CD4-positive, alpha-beta T cell (primary cell): ENCODE measurements around the gene SGIP1. TPM values are rescaled to one million over a fixed set of nuclear protein-coding genes. Genes with fewer than 3 reads are reported as not detected.

ENCODE experiments used
- ATAC-seq: fragments of 200-7000 bp; cut with Tn5 transposase; one replicate; pipeline ENCODE4 v1.10.0; 2022; ENCODE audit warnings: mild to moderate bottlenecking; ENCODE audit not compliant: poor library complexity
- CTCF ChIA-PET: fragments of 350-600 bp; sonication (Branson Sonifier 250); formaldehyde crosslinking; loops from one replicate; lab custom pipeline; 2021; ENCODE audit warnings: antibody characterized with exemption, inconsistent platforms; lab: Charles Lee
- POLR2A ChIA-PET: fragments of 350-600 bp; sonication (Branson Sonifier 250); formaldehyde crosslinking; loops from one replicate; lab custom pipeline; 2021; ENCODE audit warnings: antibody characterized with exemption, inconsistent platforms; lab: Charles Lee
- DNase-seq, 14 experiments: peaks; one replicate each; pipeline ENCODE4 v3.0.0-alpha.2; 2013 to 2020; ENCODE audit warnings: mixed read lengths in 2 of 14
- H3K27ac ChIP-seq, 2 donors: one replicate each; pipeline versions ENCODE4 v1.5.1 to v1.7.0; 2013; ENCODE audit warnings: low read length in 2 of 2, low read depth in 1 of 2, mild to moderate bottlenecking in 1 of 2
- H3K27me3 ChIP-seq, 2 experiments: 1 replicate in 1 of 2; 2 replicates in 1 of 2; pipeline versions ENCODE4 v1.6.1 to v1.7.0; 2013; ENCODE audit warnings: low read length in 2 of 2, control low read depth in 1 of 2, mild to moderate bottlenecking in 1 of 2, moderate library complexity in 1 of 2; ENCODE audit not compliant: insufficient read depth in 2 of 2, control insufficient read depth in 1 of 2
- H3K36me3 ChIP-seq: one replicate; pipeline ENCODE4 v1.6.1; 2013; ENCODE audit warnings: low read length, control low read depth; ENCODE audit not compliant: insufficient read depth
- H3K4me1 ChIP-seq: one replicate; pipeline ENCODE4 v1.6.1; 2013; ENCODE audit warnings: low read length, control low read depth; ENCODE audit not compliant: insufficient read depth
- H3K4me3 ChIP-seq: one replicate; pipeline ENCODE4 v1.5.1; 2013; ENCODE audit warnings: mild to moderate bottlenecking, low read length, moderate library complexity
- H3K9me3 ChIP-seq, 2 experiments: 1 replicate in 1 of 2; 2 replicates in 1 of 2; pipeline versions ENCODE4 v1.6.1 to v1.7.0; 2013; ENCODE audit warnings: low read length in 2 of 2, mild to moderate bottlenecking in 2 of 2, control low read depth in 1 of 2, moderate library complexity in 1 of 2; ENCODE audit not compliant: control insufficient read depth in 1 of 2, insufficient read depth in 1 of 2
- H3K27ac Mint-ChIP-seq: one replicate; pipeline ENCODE4 v1.8.0; 2020; ENCODE audit warnings: mixed read lengths
- H3K27me3 Mint-ChIP-seq: one replicate; pipeline ENCODE4 v1.8.0; 2021; ENCODE audit warnings: mixed read lengths
- H3K36me3 Mint-ChIP-seq: one replicate; pipeline ENCODE4 v1.8.0; 2021; ENCODE audit warnings: low read depth, mixed read lengths
- H3K4me1 Mint-ChIP-seq: one replicate; pipeline ENCODE4 v1.8.0; 2021; ENCODE audit warnings: low read depth, mixed read lengths
- H3K4me3 Mint-ChIP-seq: one replicate; pipeline ENCODE4 v1.8.0; 2020; ENCODE audit warnings: mild to moderate bottlenecking, mixed read lengths
- H3K9me3 Mint-ChIP-seq: one replicate; pipeline ENCODE4 v1.8.0; 2020; ENCODE audit warnings: mixed read lengths
- intact Hi-C, 2 experiments: fragments of 100-400 bp; cut with DNase I in 1 of 2; cut with micrococcal nuclease in 1 of 2; formaldehyde crosslinking; loops; one replicate each; pipeline versions ENCODE4 v1.15.1 to v1.9.0; 2023 to 2025; cut with DNase I, micrococcal nuclease
- total RNA-seq, 174 experiments: library from RNA in 2 of 174; stranded (reverse) in 2 of 174; gene quantifications; one replicate each; pipeline ENCODE4 v1.2.3 and lab custom pipeline; 2021 to 2026
- TF ChIP-seq, protein P1 (sequence below): fragments of 200-600 bp; IDR thresholded peaks from one replicate; pipeline ENCODE4 v1.8.0; 2022; ENCODE audit warnings: antibody characterized with exemption, mild to moderate bottlenecking

Gene SGIP1
- total RNA-seq, 2 experiments from 2014 or later, result 0.84 TPM; not detected in 1

DNA sequence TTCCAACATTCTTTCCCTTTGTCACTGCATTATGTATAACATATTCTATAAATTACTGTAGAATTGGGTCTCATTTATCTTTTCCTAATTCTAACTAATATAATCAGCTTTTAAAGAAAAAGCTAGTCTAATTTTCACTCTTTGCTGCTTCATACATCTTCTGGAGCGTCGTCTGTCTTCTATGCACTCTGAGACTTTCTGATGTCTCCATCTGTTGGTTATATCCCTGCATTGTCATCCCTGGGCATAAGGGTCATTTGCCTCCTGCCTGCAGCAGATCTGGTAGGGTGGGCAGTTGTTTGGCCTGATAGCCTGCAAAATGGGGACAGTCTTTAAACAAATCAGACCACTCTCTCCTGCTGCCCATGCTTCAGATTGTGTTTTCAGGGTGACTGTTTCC is 177.5 kb downstream of the SGIP1 start:
- H3K4me1 Mint-ChIP-seq, result no peaks in the 10 kb centered on the region
- DNase-seq, result no peak
- H3K27me3 ChIP-seq, result no peaks in the 10 kb centered on the region
- no peak overlapping the region for H3K4me3 ChIP-seq
- no peaks in the 10 kb centered on the region for H3K36me3 Mint-ChIP-seq
- no peaks in the 10 kb centered on the region for H3K36me3 ChIP-seq
- CTCF ChIA-PET, result no interaction called here
- no peak overlapping the region for H3K27ac Mint-ChIP-seq
- H3K4me3 Mint-ChIP-seq, result no peak overlapping the region
- no peak for ATAC-seq
- H3K9me3 ChIP-seq, result no peaks in the 10 kb centered on the region
- intact Hi-C loops, result no loop called here
- H3K27me3 Mint-ChIP-seq, result peaks cover 5% of the 10 kb centered on the region
- no peaks in the 10 kb centered on the region for H3K4me1 ChIP-seq
- POLR2A ChIA-PET, result no interaction called here
- no peak overlapping the region for H3K27ac ChIP-seq
- TF ChIP-seq, protein P1, sequence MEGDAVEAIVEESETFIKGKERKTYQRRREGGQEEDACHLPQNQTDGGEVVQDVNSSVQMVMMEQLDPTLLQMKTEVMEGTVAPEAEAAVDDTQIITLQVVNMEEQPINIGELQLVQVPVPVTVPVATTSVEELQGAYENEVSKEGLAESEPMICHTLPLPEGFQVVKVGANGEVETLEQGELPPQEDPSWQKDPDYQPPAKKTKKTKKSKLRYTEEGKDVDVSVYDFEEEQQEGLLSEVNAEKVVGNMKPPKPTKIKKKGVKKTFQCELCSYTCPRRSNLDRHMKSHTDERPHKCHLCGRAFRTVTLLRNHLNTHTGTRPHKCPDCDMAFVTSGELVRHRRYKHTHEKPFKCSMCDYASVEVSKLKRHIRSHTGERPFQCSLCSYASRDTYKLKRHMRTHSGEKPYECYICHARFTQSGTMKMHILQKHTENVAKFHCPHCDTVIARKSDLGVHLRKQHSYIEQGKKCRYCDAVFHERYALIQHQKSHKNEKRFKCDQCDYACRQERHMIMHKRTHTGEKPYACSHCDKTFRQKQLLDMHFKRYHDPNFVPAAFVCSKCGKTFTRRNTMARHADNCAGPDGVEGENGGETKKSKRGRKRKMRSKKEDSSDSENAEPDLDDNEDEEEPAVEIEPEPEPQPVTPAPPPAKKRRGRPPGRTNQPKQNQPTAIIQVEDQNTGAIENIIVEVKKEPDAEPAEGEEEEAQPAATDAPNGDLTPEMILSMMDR, result no peak
- no peaks in the 10 kb centered on the region for H3K9me3 Mint-ChIP-seq

DNA sequence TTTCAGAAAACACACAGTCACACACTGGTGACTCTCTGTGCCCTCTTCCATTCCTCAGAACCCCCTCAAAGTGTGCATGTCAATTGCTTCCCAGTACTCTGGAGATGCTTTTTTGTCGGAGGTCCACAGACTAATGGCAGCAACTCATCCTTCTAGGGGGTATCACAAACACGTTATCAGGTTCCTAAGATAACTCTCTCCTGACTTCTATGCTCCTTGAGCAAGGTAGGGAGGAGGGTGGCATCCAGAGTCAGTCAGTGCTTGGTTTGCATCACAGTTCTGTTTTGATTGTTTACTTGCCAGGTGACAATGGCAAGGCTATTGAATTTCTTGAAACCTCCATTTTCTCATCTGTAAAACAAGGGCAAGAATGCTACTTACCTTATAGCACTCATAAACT is 178.9 kb downstream of the SGIP1 start:
- Mint-ChIP-seq H3K4me3 (no peak overlapping the region), H3K27me3 (peaks cover 5% of the 10 kb centered on the region), H3K36me3 (no peaks in the 10 kb centered on the region), H3K27ac (no peak overlapping the region), H3K9me3 (no peaks in the 10 kb centered on the region), H3K4me1 (no peaks in the 10 kb centered on the region)
- Histone ChIP-seq H3K36me3 (no peaks in the 10 kb centered on the region), H3K27me3 (no peaks in the 10 kb centered on the region), H3K4me3 (no peak overlapping the region), H3K4me1 (no peaks in the 10 kb centered on the region), H3K9me3 (no peaks in the 10 kb centered on the region), H3K27ac (no peak overlapping the region)
- CTCF ChIA-PET, result no interaction called here
- ATAC-seq (no peak), DNase-seq (no peak)
- intact Hi-C loops, result no loop called here
- POLR2A ChIA-PET, result no interaction called here
- TF ChIP-seq, protein P1, result no peak

DNA sequence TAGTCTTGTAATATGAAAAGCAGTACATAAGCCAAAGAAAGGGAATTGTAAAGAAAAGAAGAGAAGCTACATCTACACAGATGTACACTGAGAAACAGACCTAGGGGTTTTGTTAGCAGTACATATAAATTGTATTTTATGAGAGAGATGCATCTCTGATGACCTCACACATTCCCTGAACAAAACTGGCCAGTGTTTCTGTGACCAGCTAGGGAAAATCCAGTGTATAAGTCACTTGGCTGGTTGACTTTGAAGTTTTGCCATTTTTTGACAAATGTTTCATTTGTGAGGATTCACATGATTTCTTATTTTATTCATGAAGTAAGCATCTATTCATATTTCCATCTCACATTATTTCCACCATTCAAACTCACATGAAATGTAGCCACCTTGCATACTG is 190.0 kb downstream of the SGIP1 start:
- Mint-ChIP-seq H3K9me3 (no peaks in the 10 kb centered on the region), H3K4me3 (no peak overlapping the region), H3K27ac (no peak overlapping the region), H3K36me3 (no peaks in the 10 kb centered on the region), H3K27me3 (peaks cover 15% of the 10 kb centered on the region), H3K4me1 (peaks cover 13% of the 10 kb centered on the region)
- DNase-seq, result no peak
- intact Hi-C loops, result no loop called here
- Histone ChIP-seq H3K36me3 (no peaks in the 10 kb centered on the region), H3K27ac (no peak overlapping the region), H3K4me3 (no peak overlapping the region), H3K27me3 (peaks cover 0 to 3% of the 10 kb centered on the region in 2 experiments), H3K4me1 (no peaks in the 10 kb centered on the region), H3K9me3 (no peaks in the 10 kb centered on the region)
- ChIA-PET CTCF (interaction anchor here (1.1 kb wide), 1 partner anchor 33 kb away, joined by 3 read pairs; no protein-coding TSS in a partner anchor), POLR2A (no interaction called here)
- TF ChIP-seq, protein P1, result no peak
- ATAC-seq, result no peak
